Measurements from ENCODE around the gene ARID1B.

ARID1B gene

GRCh38 chr6:157151029-157151428 is 373.9 kb downstream of the ARID1B start:
- TF ChIP-seq CTCF (conservative IDR thresholded peaks at IDR 0.05) (no peak), ZFX (IDR thresholded peaks at IDR 0.05) (no peak)
- H3K27ac ChIP-seq = no peak overlapping the region

- no peak overlapping the region for H3K27ac ChIP-seq
- no peak for TF ChIP-seq ZFX (IDR thresholded peaks at IDR 0.05)
- TF ChIP-seq CTCF (conservative IDR thresholded peaks at IDR 0.05) = no peak
These were observed 374.8 kb downstream of the ARID1B start for GRCh38 chr6:157151989-157152388.

- no peak for TF ChIP-seq CTCF (conservative IDR thresholded peaks at IDR 0.05)
- no peak for TF ChIP-seq ZFX (IDR thresholded peaks at IDR 0.05)
- H3K27ac ChIP-seq = no peak overlapping the region
These were observed 375.4 kb downstream of the ARID1B start for GRCh38 chr6:157152556-157152955.

- TF ChIP-seq ZFX (IDR thresholded peaks at IDR 0.05) (no peak), CTCF (conservative IDR thresholded peaks at IDR 0.05) (no peak)
- H3K27ac ChIP-seq = no peak overlapping the region
These were observed 378.6 kb downstream of the ARID1B start for GRCh38 chr6:157155804-157156203.

GRCh38 chr6:157157258-157157657 is 380.1 kb downstream of the ARID1B start:
- TF ChIP-seq ZFX (IDR thresholded peaks at IDR 0.05) (no peak), CTCF (conservative IDR thresholded peaks at IDR 0.05) (no peak)
- H3K27ac ChIP-seq = no peak overlapping the region

- H3K27ac ChIP-seq = no peak overlapping the region
- TF ChIP-seq CTCF (conservative IDR thresholded peaks at IDR 0.05) = no peak
- TF ChIP-seq ZFX (IDR thresholded peaks at IDR 0.05) = no peak
These were observed 381.3 kb downstream of the ARID1B start for GRCh38 chr6:157158456-157158855.

- no peak for TF ChIP-seq ZFX (IDR thresholded peaks at IDR 0.05)
- no peak for TF ChIP-seq CTCF (conservative IDR thresholded peaks at IDR 0.05)
- no peak overlapping the region for H3K27ac ChIP-seq
These were observed 381.7 kb downstream of the ARID1B start for GRCh38 chr6:157158897-157159296.
